GM18526 (cell line): ENCODE results near the gene GPR142.

Experiments
- POLR2A ChIP-seq: IDR thresholded peaks from 3 replicates; pipeline ENCODE4 v1.6.1; 2011; ENCODE audit not compliant: insufficient read length; ENCODE audit errors: extremely low read depth

GPR142 gene

DNA sequence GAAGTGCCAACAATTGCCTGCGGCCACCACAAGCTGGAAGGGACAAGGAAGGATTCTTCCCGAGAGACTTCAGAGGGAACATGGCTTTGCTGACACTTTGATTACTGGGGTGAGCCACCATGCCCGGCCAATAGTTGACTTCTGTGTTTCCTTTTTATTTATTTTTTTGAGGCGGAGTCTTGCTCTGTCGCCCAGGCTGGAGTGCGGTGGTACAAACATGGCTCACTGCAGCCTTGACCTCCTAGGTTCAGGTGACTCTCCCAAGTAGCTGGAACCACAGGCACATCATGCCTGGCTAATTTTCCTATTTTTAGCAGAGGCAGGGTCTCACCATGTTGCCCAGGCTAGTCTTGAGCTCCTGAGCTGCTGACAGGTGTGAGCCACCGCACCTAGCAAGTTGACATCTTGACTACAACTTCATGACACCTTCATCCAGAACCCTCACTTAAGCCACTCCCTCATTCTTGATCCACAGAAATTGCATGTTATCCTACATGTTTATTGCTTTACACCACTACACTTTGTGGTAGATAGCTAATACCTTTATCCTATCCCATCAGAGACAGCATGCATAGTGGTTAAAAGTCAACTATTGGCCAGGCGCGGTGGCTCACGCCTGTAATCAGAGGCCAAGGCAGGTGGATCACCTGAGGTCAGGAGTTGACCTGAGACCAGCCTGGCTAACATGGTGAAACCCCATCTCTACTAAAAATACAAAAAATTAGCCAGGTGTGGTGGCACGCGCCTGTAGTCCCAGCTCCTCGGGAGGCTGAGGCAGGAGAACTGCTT lies 48.5 kb downstream of the GPR142 start:
- no peak for TF ChIP-seq POLR2A

DNA sequence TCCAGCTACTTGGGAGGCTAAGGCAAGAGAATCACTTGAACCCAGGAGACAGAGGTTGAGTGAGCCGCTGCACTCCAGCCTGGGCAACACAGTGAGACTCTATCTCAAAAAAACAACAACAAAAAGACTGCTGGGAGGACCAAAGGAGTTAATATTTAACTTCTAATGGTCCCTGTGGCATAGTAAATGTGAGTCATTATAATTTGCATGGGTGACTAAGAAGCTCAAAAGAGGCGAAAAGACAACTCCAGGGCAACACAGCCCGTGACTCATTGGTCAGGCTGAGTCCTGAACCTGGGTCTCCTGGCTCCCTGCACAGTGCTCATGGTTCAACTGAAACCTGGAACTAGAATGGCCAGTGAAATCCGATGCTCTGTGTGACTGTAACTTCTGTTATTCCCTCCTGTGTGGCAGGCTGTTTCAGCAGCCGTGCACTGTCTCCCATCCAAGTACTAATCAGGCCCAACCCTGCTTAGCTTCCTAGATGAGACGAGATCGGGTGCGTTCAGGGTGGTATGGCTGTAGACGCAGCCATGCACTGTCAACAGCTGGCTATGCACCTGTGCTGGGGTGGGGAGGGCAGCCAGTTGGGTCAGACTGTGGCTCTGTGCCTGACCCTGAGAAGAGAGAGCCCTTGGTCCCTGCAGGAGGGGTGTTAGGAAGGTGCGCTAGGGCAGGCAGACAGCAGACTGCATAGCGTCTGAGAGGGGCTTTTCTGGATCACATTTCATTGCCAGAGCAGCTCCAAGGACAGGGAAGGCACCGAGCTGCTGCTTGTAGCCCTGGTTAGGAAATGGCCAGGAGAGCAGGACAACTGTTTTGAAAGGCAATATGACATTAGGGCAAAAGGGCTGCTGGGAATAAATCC lies 50.1 kb downstream of the GPR142 start:
- TF ChIP-seq POLR2A, result no peak

DNA sequence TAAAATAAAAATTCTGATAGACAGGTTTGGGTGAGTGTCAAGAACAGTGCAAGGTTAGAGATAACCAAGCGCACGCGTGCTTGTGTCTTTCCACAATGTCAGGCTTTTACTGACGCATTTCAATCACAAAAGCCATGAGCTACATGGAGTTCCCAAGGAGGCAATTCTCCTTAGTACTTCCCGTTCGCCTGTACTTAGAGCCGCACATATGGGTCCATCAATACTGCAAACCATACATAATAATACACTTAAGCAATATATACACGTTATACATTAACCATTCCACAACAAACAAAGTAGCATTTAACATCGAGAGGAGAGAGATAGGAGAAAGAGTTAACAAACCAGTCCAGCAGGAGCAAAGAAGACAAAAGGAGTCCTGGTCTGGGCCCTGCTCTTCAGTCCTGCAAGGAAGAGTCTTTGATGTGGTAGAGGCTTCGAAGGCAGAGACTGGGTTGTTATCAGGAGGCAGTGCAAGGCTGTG lies 52.7 kb downstream of the GPR142 start:
- TF ChIP-seq POLR2A, result no peak
